ENCODE measurements around the gene ZC3H7B.
"Not testable (repeated sequence)": the region's sequence is repeated elsewhere in the genome, so short reads cannot be mapped to it uniquely, and the experiment has no call there.

Gene ZC3H7B

GRCh38 chr22:41285820-41286638 is 15.3 kb upstream of the ZC3H7B start, which contains the start of gene RANGAP1:
RANGAP1 (minus strand) TSS chr22:41286187; CDS start chr22:41281044, 5,143 bp downstream.
- DNase-seq (ENCODE audit: low read depth), result peak; percentile 96
- peak within 1 kb of the TSS; percentile 82 for H3K4me3 ChIP-seq (ENCODE audit: low read length)
- TF ChIP-seq CTCF (conservative IDR thresholded peaks at IDR 0.05; ENCODE audit: low read depth, low read length), result peak; percentile 21

GRCh38 chr22:41286639-41287091 is 14.7 kb upstream of the ZC3H7B start:
- no peak for DNase-seq (ENCODE audit: low read depth)
- TF ChIP-seq CTCF (conservative IDR thresholded peaks at IDR 0.05; ENCODE audit: low read depth, low read length), result no peak

GRCh38 chr22:41288245-41288946 is 12.9 kb upstream of the ZC3H7B start:
- no peak for DNase-seq (ENCODE audit: low read depth)
- TF ChIP-seq CTCF (conservative IDR thresholded peaks at IDR 0.05; ENCODE audit: low read depth, low read length), result no peak
- no peak overlapping the region for H3K4me3 ChIP-seq (ENCODE audit: low read length)

More at GRCh38 chr22:41286639-41287091, 14.7 kb upstream of the ZC3H7B start:
- peak overlapping the region; percentile 68 for H3K4me3 ChIP-seq (ENCODE audit: low read length)

- no peak overlapping the region for H3K4me3 ChIP-seq (ENCODE audit: low read length)
- no peak for TF ChIP-seq CTCF (conservative IDR thresholded peaks at IDR 0.05; ENCODE audit: low read depth, low read length)
- DNase-seq (ENCODE audit: low read depth), result no peak
Measured at GRCh38 chr22:41289671-41290070, 11.7 kb upstream of the ZC3H7B start.

GRCh38 chr22:41290262-41291221 is 10.8 kb upstream of the ZC3H7B start:
- TF ChIP-seq CTCF (conservative IDR thresholded peaks at IDR 0.05; ENCODE audit: low read depth, low read length), result no peak
- no peak overlapping the region for H3K4me3 ChIP-seq (ENCODE audit: low read length)
- DNase-seq (ENCODE audit: low read depth), result peak; percentile 67

GRCh38 chr22:41294816-41295215 is 6.5 kb upstream of the ZC3H7B start:
- H3K4me3 ChIP-seq (ENCODE audit: low read length); DNase-seq (ENCODE audit: low read depth): not testable (repeated sequence)

Data from retinal pigment epithelial cell (primary cell).